GM12878 (cell line): ENCODE measurements around the gene ITPR2.

Experiments
- DPF2 ChIP-seq: fragments of 450-650 bp; IDR thresholded peaks from 2 replicates; pipeline ENCODE4 v1.6.1; 2017; ENCODE audit warnings: mild to moderate bottlenecking
- EP300 ChIP-seq, 2 experiments: fragments of 150-350 bp in 1 of 2; IDR thresholded peaks; 2 replicates each; pipeline ENCODE4 v1.6.1; 2011 to 2012; ENCODE audit warnings: low read depth in 2 of 2, low read length in 2 of 2, borderline replicate concordance in 1 of 2, improper control_type of control experiment in 1 of 2, inconsistent platforms in 1 of 2; ENCODE audit not compliant: control insufficient read depth in 1 of 2
- YY1 ChIP-seq: IDR thresholded peaks from 2 replicates; pipeline ENCODE4 v1.6.1; 2011; ENCODE audit warnings: low read depth, mild to moderate bottlenecking, low read length
- TF ChIP-seq, protein P1 (sequence below), 3 experiments: IDR thresholded peaks in 2 of 3; conservative IDR thresholded peaks in 1 of 3; 2 replicates each; pipeline ENCODE4 v1.5.1; 2011; ENCODE audit warnings: low read depth in 3 of 3, low read length in 3 of 3, mild to moderate bottlenecking in 3 of 3, control low read depth in 2 of 3, moderate library complexity in 2 of 3, inconsistent platforms in 1 of 3, mixed read lengths in 1 of 3; ENCODE audit not compliant: control insufficient read depth in 2 of 3, insufficient read depth in 1 of 3; ENCODE audit errors: extremely low read depth in 1 of 3

GRCh38 chr12:26647088-26647487 lies 185.9 kb downstream of the ITPR2 start:
- TF ChIP-seq, protein P1, sequence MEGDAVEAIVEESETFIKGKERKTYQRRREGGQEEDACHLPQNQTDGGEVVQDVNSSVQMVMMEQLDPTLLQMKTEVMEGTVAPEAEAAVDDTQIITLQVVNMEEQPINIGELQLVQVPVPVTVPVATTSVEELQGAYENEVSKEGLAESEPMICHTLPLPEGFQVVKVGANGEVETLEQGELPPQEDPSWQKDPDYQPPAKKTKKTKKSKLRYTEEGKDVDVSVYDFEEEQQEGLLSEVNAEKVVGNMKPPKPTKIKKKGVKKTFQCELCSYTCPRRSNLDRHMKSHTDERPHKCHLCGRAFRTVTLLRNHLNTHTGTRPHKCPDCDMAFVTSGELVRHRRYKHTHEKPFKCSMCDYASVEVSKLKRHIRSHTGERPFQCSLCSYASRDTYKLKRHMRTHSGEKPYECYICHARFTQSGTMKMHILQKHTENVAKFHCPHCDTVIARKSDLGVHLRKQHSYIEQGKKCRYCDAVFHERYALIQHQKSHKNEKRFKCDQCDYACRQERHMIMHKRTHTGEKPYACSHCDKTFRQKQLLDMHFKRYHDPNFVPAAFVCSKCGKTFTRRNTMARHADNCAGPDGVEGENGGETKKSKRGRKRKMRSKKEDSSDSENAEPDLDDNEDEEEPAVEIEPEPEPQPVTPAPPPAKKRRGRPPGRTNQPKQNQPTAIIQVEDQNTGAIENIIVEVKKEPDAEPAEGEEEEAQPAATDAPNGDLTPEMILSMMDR (IDR thresholded peaks at IDR 0.05 in 2 of 3, conservative IDR thresholded peaks at IDR 0.05 in 1 of 3; ENCODE audit: control insufficient read depth in 2 of 3, extremely low read depth in 1 of 3, insufficient read depth in 1 of 3, low read depth in 3 of 3, low read length in 3 of 3), result no peak
- TF ChIP-seq EP300 (IDR thresholded peaks at IDR 0.05; ENCODE audit: borderline replicate concordance in 1 of 2, control insufficient read depth in 1 of 2, low read depth in 2 of 2, low read length in 2 of 2) (no peak), DPF2 (no peak), YY1 (no peak)
